Mesothelial cell of epicardium (in vitro differentiated cells): Measurements from ENCODE around the gene FCRL1. TPM values are rescaled to one million over a fixed set of nuclear protein-coding genes. Genes with fewer than 3 reads are reported as not detected.

Experiments
- DNase-seq, 2 experiments: peaks; one replicate each; pipeline ENCODE4 v3.0.0; 2021; ENCODE audit warnings: low spot score in 2 of 2; ENCODE audit not compliant: unreplicated experiment in 2 of 2
- H3K27ac Mint-ChIP-seq: 2 replicates; pipeline ENCODE4 v1.8.0; 2021; ENCODE audit warnings: mixed read lengths
- H3K27me3 Mint-ChIP-seq: 2 replicates; pipeline ENCODE4 v1.8.0; 2021; ENCODE audit warnings: low read depth, mixed read lengths
- H3K36me3 Mint-ChIP-seq: 2 replicates; pipeline ENCODE4 v1.8.0; 2021; ENCODE audit warnings: mixed read lengths
- H3K4me1 Mint-ChIP-seq: 2 replicates; pipeline ENCODE4 v1.8.0; 2021; ENCODE audit warnings: mixed read lengths
- H3K4me3 Mint-ChIP-seq: 2 replicates; pipeline ENCODE4 v1.8.0; 2021; ENCODE audit warnings: mild to moderate bottlenecking, moderate library complexity, mixed read lengths
- H3K9me3 Mint-ChIP-seq: 2 replicates; pipeline ENCODE4 v1.8.0; 2021; ENCODE audit warnings: mixed read lengths
- CTCF ChIP-seq: fragments of 200-600 bp; sonication (generic); IDR thresholded peaks from one replicate; pipeline ENCODE4 v1.5.0; 2021; ENCODE audit warnings: antibody characterized with exemption; ENCODE audit not compliant: unreplicated experiment
- total RNA-seq: library from RNA; stranded (reverse); gene quantifications from 3 replicates; pipeline ENCODE4 v1.2.1, GENCODE V29; 2021

Gene FCRL1
- total RNA-seq, 1 donor from 2014 or later, result not detected

- TF ChIP-seq CTCF, result no peak
- H3K9me3 Mint-ChIP-seq, result no peaks in the 10 kb centered on the region
- no peaks in the 10 kb centered on the region for H3K4me1 Mint-ChIP-seq
- DNase-seq, result no peak
- H3K27me3 Mint-ChIP-seq, result peaks cover 3% of the 10 kb centered on the region
- no peaks in the 10 kb centered on the region for H3K36me3 Mint-ChIP-seq
- no peak overlapping the region for H3K4me3 Mint-ChIP-seq
- H3K27ac Mint-ChIP-seq, result no peak overlapping the region
Observed at GRCh38 chr1:157834430-157834829, 14.5 kb upstream of the FCRL1 start.

- Mint-ChIP-seq H3K27me3 (peaks cover 10% of the 10 kb centered on the region), H3K4me3 (no peak overlapping the region), H3K27ac (no peak overlapping the region), H3K4me1 (no peaks in the 10 kb centered on the region), H3K36me3 (no peaks in the 10 kb centered on the region), H3K9me3 (no peaks in the 10 kb centered on the region)
- no peak for DNase-seq
- no peak for TF ChIP-seq CTCF
Observed at GRCh38 chr1:157833145-157833544, 13.2 kb upstream of the FCRL1 start.

- H3K4me3 Mint-ChIP-seq, result no peak overlapping the region
- H3K4me1 Mint-ChIP-seq, result no peaks in the 10 kb centered on the region
- no peak for TF ChIP-seq CTCF
- no peaks in the 10 kb centered on the region for H3K9me3 Mint-ChIP-seq
- H3K36me3 Mint-ChIP-seq, result no peaks in the 10 kb centered on the region
- DNase-seq, result no peak
- no peak overlapping the region for H3K27ac Mint-ChIP-seq
- H3K27me3 Mint-ChIP-seq, result peaks cover 12% of the 10 kb centered on the region
Observed at GRCh38 chr1:157831968-157832626, 12.2 kb upstream of the FCRL1 start.

- Mint-ChIP-seq H3K9me3 (no peaks in the 10 kb centered on the region), H3K27me3 (peaks cover 12% of the 10 kb centered on the region), H3K4me1 (no peaks in the 10 kb centered on the region), H3K27ac (no peak overlapping the region), H3K36me3 (no peaks in the 10 kb centered on the region), H3K4me3 (no peak overlapping the region)
- no peak for DNase-seq
- TF ChIP-seq CTCF, result no peak
Observed at GRCh38 chr1:157830887-157831286, 11.0 kb upstream of the FCRL1 start.

GRCh38 chr1:157829711-157830110 is 9.8 kb upstream of the FCRL1 start:
- DNase-seq, result no peak
- no peak overlapping the region for H3K4me3 Mint-ChIP-seq
- TF ChIP-seq CTCF, result no peak
- no peaks in the 10 kb centered on the region for H3K4me1 Mint-ChIP-seq
- no peak overlapping the region for H3K27ac Mint-ChIP-seq
- peaks cover 16% of the 10 kb centered on the region for H3K27me3 Mint-ChIP-seq
- no peaks in the 10 kb centered on the region for H3K36me3 Mint-ChIP-seq
- no peaks in the 10 kb centered on the region for H3K9me3 Mint-ChIP-seq

- H3K27me3 Mint-ChIP-seq, result peaks cover 17% of the 10 kb centered on the region
- no peak for TF ChIP-seq CTCF
- DNase-seq, result no peak
- H3K27ac Mint-ChIP-seq, result no peak overlapping the region
- no peaks in the 10 kb centered on the region for H3K9me3 Mint-ChIP-seq
- no peak overlapping the region for H3K4me3 Mint-ChIP-seq
- no peaks in the 10 kb centered on the region for H3K4me1 Mint-ChIP-seq
- H3K36me3 Mint-ChIP-seq, result no peaks in the 10 kb centered on the region
Observed at GRCh38 chr1:157829210-157829609, 9.3 kb upstream of the FCRL1 start.
